GM10847 (cell line): ENCODE results near the gene SIDT1.

Experiments
- POLR2A ChIP-seq: IDR thresholded peaks from 2 replicates; pipeline ENCODE4 v1.6.1; 2011; ENCODE audit not compliant: insufficient read length; ENCODE audit errors: extremely low read depth

Gene SIDT1

GRCh38 chr3:113606539-113607218 lies 74.3 kb downstream of the SIDT1 start:
- no peak for TF ChIP-seq POLR2A

- TF ChIP-seq POLR2A: no peak
Measured at GRCh38 chr3:113607219-113607596, 74.9 kb downstream of the SIDT1 start.

- TF ChIP-seq POLR2A: no peak
Measured at GRCh38 chr3:113614402-113614801, 82.0 kb downstream of the SIDT1 start.

- no peak for TF ChIP-seq POLR2A
Measured at GRCh38 chr3:113615976-113616375, 83.6 kb downstream of the SIDT1 start.

- TF ChIP-seq POLR2A: no peak
Measured at GRCh38 chr3:113617726-113618125, 85.4 kb downstream of the SIDT1 start.

GRCh38 chr3:113620091-113620490 lies 87.7 kb downstream of the SIDT1 start:
- TF ChIP-seq POLR2A: no peak

- no peak for TF ChIP-seq POLR2A
Measured at GRCh38 chr3:113623324-113623723, 91.0 kb downstream of the SIDT1 start.

- no peak for TF ChIP-seq POLR2A
Measured at GRCh38 chr3:113623811-113624210, 91.5 kb downstream of the SIDT1 start.

GRCh38 chr3:113625834-113626233 lies 93.5 kb downstream of the SIDT1 start:
- TF ChIP-seq POLR2A: no peak

GRCh38 chr3:113626503-113627371 lies 94.4 kb downstream of the SIDT1 start:
- no peak for TF ChIP-seq POLR2A

- TF ChIP-seq POLR2A: no peak
Measured at GRCh38 chr3:113628316-113628715, 96.0 kb downstream of the SIDT1 start.

- no peak for TF ChIP-seq POLR2A
Measured at GRCh38 chr3:113628788-113629187, 96.4 kb downstream of the SIDT1 start.

- no peak for TF ChIP-seq POLR2A
Measured at GRCh38 chr3:113629584-113630421, 97.4 kb downstream of the SIDT1 start.

GRCh38 chr3:113630956-113631542 lies 98.7 kb downstream of the SIDT1 start:
- TF ChIP-seq POLR2A: no peak

- no peak for TF ChIP-seq POLR2A
Measured at GRCh38 chr3:113631573-113631972, 99.2 kb downstream of the SIDT1 start.
